B cell (primary cell): ENCODE data around the gene CTDP1. TPM values are rescaled to one million over a fixed set of nuclear protein-coding genes. Genes with fewer than 3 reads are reported as not detected.

ENCODE experiments used
- ATAC-seq: fragments of 200-7000 bp; cut with Tn5 transposase; one replicate; pipeline ENCODE4 v1.10.0; 2021; ENCODE audit warnings: low read depth, mild to moderate bottlenecking, moderate number of reproducible peaks, moderate library complexity
- CTCF ChIA-PET: fragments of 350-600 bp; sonication (Branson Sonifier 250); formaldehyde crosslinking; loops from one replicate; lab custom pipeline; 2021; ENCODE audit warnings: antibody characterized with exemption, inconsistent platforms; lab: Charles Lee
- POLR2A ChIA-PET: fragments of 350-600 bp; sonication (Branson Sonifier 250); formaldehyde crosslinking; loops from one replicate; lab custom pipeline; 2021; ENCODE audit warnings: antibody characterized with exemption; lab: Charles Lee
- DNase-seq: peaks from one replicate; pipeline ENCODE4 v3.0.0; 2013
- H2AFZ ChIP-seq: 2 replicates; pipeline ENCODE4 v1.6.1; 2012; ENCODE audit warnings: mild to moderate bottlenecking, low read depth, low read length; ENCODE audit not compliant: insufficient read depth, poor library complexity, severe bottlenecking
- H3K27ac ChIP-seq, 2 donors: 1 replicate in 1 of 2; 2 replicates in 1 of 2; pipeline ENCODE4 v1.5.1; 2012 to 2013; ENCODE audit warnings: low read length in 2 of 2, mild to moderate bottlenecking in 2 of 2, moderate library complexity in 1 of 2
- H3K27me3 ChIP-seq, 4 experiments: fragments of 200-600 bp in 1 of 4; sonication (generic) in 1 of 4; replicated peaks in 1 of 4; 1 replicate in 2 of 4; 2 replicates in 2 of 4; pipeline versions ENCODE4 v1.6.1 to v1.7.0; 2013 to 2016; ENCODE audit warnings: low read length in 3 of 4, mild to moderate bottlenecking in 2 of 4, mixed read lengths in 1 of 4, moderate library complexity in 1 of 4; ENCODE audit not compliant: insufficient read depth in 4 of 4, control insufficient read depth in 3 of 4; ENCODE audit errors: control extremely low read depth in 1 of 4
- H3K36me3 ChIP-seq, 2 experiments: replicated peaks in 1 of 2; 1 replicate in 1 of 2; 2 replicates in 1 of 2; pipeline versions ENCODE4 v1.6.1 to v1.7.1; 2013; ENCODE audit warnings: low read length in 1 of 2; ENCODE audit not compliant: insufficient read depth in 2 of 2, control insufficient read depth in 1 of 2; ENCODE audit errors: control extremely low read depth in 1 of 2, extremely low read depth in 1 of 2
- H3K4me1 ChIP-seq, 2 donors: fragments of 200-600 bp in 1 of 2; sonication (generic) in 1 of 2; 1 replicate in 1 of 2; 2 replicates in 1 of 2; pipeline versions ENCODE4 v1.5.1 to v1.6.1; 2013 to 2017; ENCODE audit warnings: low read length in 2 of 2; ENCODE audit not compliant: control insufficient read depth in 2 of 2, insufficient read depth in 2 of 2
- H3K4me2 ChIP-seq: replicated peaks from 2 replicates; pipeline ENCODE3; 2012; ENCODE audit warnings: mild to moderate bottlenecking, low read depth, low read length; ENCODE audit not compliant: poor library complexity, severe bottlenecking
- H3K4me3 ChIP-seq, 5 experiments: fragments of 200-600 bp in 1 of 5; sonication (generic) in 1 of 5; 1 replicate in 3 of 5; 2 replicates in 2 of 5; pipeline versions ENCODE4 v1.5.1 to v1.7.0; 2011 to 2016; ENCODE audit warnings: low read length in 4 of 5, mild to moderate bottlenecking in 4 of 5, low read depth in 2 of 5, control low read depth in 1 of 5, moderate library complexity in 1 of 5; ENCODE audit not compliant: insufficient read depth in 1 of 5; ENCODE audit errors: control extremely low read depth in 1 of 5, extremely low read depth in 1 of 5
- H3K79me2 ChIP-seq: fragments of 200-600 bp; sonication (generic); one replicate; pipeline ENCODE4 v1.6.0; 2016; ENCODE audit warnings: low read length; ENCODE audit not compliant: control insufficient read depth, insufficient read depth
- H3K9ac ChIP-seq: fragments of 200-600 bp; sonication (generic); 2 replicates; pipeline ENCODE4 v1.6.1; 2017; ENCODE audit warnings: mild to moderate bottlenecking, low read length, moderate library complexity
- H3K9me3 ChIP-seq, 3 donors: one replicate each; pipeline versions ENCODE4 v1.6.1 to v1.7.1; 2013; ENCODE audit warnings: low read length in 2 of 3; ENCODE audit not compliant: control insufficient read depth in 2 of 3, insufficient read depth in 1 of 3; ENCODE audit errors: control extremely low read depth in 1 of 3
- H4K20me1 ChIP-seq: 2 replicates; pipeline ENCODE4 v1.6.0; 2012; ENCODE audit warnings: mild to moderate bottlenecking, low read length; ENCODE audit not compliant: insufficient read depth, control insufficient read depth, poor library complexity, severe bottlenecking
- H3K27ac Mint-ChIP-seq: one replicate; pipeline ENCODE4 v1.8.0; 2021; ENCODE audit warnings: mixed read lengths
- H3K27me3 Mint-ChIP-seq: one replicate; pipeline ENCODE4 v1.8.0; 2021; ENCODE audit warnings: mixed read lengths
- H3K4me1 Mint-ChIP-seq: one replicate; pipeline ENCODE4 v1.8.0; 2021; ENCODE audit warnings: mixed read lengths
- H3K4me3 Mint-ChIP-seq: one replicate; pipeline ENCODE4 v1.8.0; 2021; ENCODE audit warnings: mixed read lengths
- H3K9me3 Mint-ChIP-seq: one replicate; pipeline ENCODE4 v1.8.0; 2022; ENCODE audit warnings: mixed read lengths; ENCODE audit not compliant: insufficient read depth
- EZH2 ChIP-seq: IDR thresholded peaks from 2 replicates; pipeline ENCODE4 v1.6.1; 2012; ENCODE audit warnings: borderline replicate concordance, low read depth, mild to moderate bottlenecking, moderate library complexity, low read length; ENCODE audit not compliant: insufficient read depth, poor library complexity, severe bottlenecking
- WGBS: methylation state at CpG from one replicate; pipeline ENCODE4 v1.1.5; 2013; ENCODE audit warnings: missing lambda C conversion rate; ENCODE audit not compliant: insufficient coverage; 5-methylcytosine and 5-hydroxymethylcytosine counted together
- intact Hi-C: fragments of 100-400 bp; cut with micrococcal nuclease; formaldehyde crosslinking; loops from one replicate; pipeline ENCODE4 v1.10.0; 2022
- polyA plus RNA-seq: library from polyadenylated mRNA; depleted of rRNA; stranded (reverse); fragments of >200 nt; gene quantifications from 2 replicates; pipeline ENCODE4 v1.2.3, GENCODE V29; 2012
- total RNA-seq, 2 donors: library from RNA; stranded (reverse); fragments of 120-200 nt in 1 of 2; gene quantifications; 1 replicate in 1 of 2; 2 replicates in 1 of 2; pipeline versions ENCODE4 v1.2.3 to v1.2.4, GENCODE V29; 2013 to 2022
- TF ChIP-seq, protein P1 (sequence below): fragments of 200-600 bp; IDR thresholded peaks from one replicate; pipeline ENCODE4 v1.8.0; 2022; ENCODE audit warnings: antibody characterized with exemption, mild to moderate bottlenecking

Gene CTDP1
- total and polyA plus RNA-seq, 2 donors (not counting 1 experiment from before 2014, with no cell fraction given): 14.3 to 33.3 TPM

DNA sequence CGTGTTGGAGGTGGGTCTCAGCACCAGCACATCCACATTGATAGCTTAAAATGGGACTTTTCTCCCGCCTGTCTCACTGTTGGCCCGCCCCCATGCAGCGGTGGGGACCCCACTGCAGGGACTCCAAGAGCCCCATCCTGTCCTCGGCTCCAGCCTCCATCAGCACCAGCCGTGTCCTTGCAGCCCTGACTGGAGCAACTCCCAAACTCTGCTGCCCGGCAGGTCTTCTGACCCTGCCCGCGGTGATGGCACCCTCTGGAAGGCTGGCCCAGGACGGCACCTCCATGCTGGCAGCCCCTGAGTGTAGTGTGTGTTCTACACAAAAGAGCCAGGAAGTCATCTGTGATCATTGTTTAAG is 76.5 kb downstream of the CTDP1 start:
- Histone ChIP-seq H3K9me3 (peaks cover 0 to 2% (median 0%) of the 10 kb centered on the region in 3 donors), H3K4me1 (no peaks in the 10 kb centered on the region), H3K36me3 (peaks cover 1 to 28% of the 10 kb centered on the region in 2 experiments), H3K79me2 (no peaks in the 10 kb centered on the region), H3K27me3 (no peaks in the 10 kb centered on the region), H4K20me1 (no peaks in the 10 kb centered on the region), H3K4me3 (no peak overlapping the region), H2AFZ (no peak overlapping the region), H3K4me2 (no peak overlapping the region), H3K9ac (no peak overlapping the region), H3K27ac (no peak overlapping the region)
- Mint-ChIP-seq H3K27me3 (no peaks in the 10 kb centered on the region), H3K27ac (no peak overlapping the region), H3K9me3 (peaks cover 13% of the 10 kb centered on the region), H3K4me3 (no peak overlapping the region), H3K4me1 (no peaks in the 10 kb centered on the region)
- ATAC-seq: no peak
- no peak for TF ChIP-seq EZH2
- TF ChIP-seq, protein P1, sequence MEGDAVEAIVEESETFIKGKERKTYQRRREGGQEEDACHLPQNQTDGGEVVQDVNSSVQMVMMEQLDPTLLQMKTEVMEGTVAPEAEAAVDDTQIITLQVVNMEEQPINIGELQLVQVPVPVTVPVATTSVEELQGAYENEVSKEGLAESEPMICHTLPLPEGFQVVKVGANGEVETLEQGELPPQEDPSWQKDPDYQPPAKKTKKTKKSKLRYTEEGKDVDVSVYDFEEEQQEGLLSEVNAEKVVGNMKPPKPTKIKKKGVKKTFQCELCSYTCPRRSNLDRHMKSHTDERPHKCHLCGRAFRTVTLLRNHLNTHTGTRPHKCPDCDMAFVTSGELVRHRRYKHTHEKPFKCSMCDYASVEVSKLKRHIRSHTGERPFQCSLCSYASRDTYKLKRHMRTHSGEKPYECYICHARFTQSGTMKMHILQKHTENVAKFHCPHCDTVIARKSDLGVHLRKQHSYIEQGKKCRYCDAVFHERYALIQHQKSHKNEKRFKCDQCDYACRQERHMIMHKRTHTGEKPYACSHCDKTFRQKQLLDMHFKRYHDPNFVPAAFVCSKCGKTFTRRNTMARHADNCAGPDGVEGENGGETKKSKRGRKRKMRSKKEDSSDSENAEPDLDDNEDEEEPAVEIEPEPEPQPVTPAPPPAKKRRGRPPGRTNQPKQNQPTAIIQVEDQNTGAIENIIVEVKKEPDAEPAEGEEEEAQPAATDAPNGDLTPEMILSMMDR: no peak
- DNase-seq: no peak
- ChIA-PET CTCF (no interaction called here), POLR2A (no interaction called here)
- WGBS: 100% methylated on average over 9 of the region's 10 CpGs
- intact Hi-C loops: no loop called here

DNA sequence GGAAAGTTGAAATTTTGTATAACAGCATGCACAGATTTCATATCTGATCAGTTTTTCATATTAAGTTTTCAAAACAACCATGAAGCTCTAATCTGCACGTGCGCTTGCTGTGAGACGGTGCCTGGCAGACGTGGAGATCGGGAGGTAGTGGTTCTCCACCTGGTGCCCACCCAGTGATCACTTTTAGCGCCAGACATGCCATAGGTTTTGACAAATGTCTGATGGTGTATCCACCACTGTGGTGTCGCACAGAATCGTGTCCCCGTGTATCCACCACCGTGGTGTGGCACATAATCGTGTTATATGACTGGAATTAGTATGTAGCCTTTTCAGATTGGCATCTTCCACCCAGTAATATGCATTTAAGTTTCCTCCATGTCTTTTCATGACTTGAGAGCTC is 77.2 kb downstream of the CTDP1 start:
- Histone ChIP-seq H3K4me2 (no peak overlapping the region), H3K79me2 (no peaks in the 10 kb centered on the region), H3K9ac (no peak overlapping the region), H3K4me3 (no peak overlapping the region), H3K27me3 (no peaks in the 10 kb centered on the region), H3K9me3 (peaks cover 0 to 2% (median 0%) of the 10 kb centered on the region in 3 donors), H3K4me1 (no peaks in the 10 kb centered on the region), H3K36me3 (peaks cover 1 to 24% of the 10 kb centered on the region in 2 experiments), H3K27ac (no peak overlapping the region), H4K20me1 (no peaks in the 10 kb centered on the region), H2AFZ (no peak overlapping the region)
- intact Hi-C loops: no loop called here
- Mint-ChIP-seq H3K4me1 (no peaks in the 10 kb centered on the region), H3K9me3 (peaks cover 13% of the 10 kb centered on the region), H3K27me3 (no peaks in the 10 kb centered on the region), H3K4me3 (no peak overlapping the region), H3K27ac (no peak overlapping the region)
- ChIA-PET CTCF (no interaction called here), POLR2A (no interaction called here)
- WGBS: 98% methylated on average over 6 of the region's 11 CpGs
- DNase-seq (no peak), ATAC-seq (no peak)
- TF ChIP-seq, protein P1: no peak
- TF ChIP-seq EZH2: no peak
